A673 (cell line): Measurements from ENCODE around the gene CCDC73. TPM values are rescaled to one million over a fixed set of nuclear protein-coding genes. Genes with fewer than 3 reads are reported as not detected.

ENCODE experiments used
- BruUV-seq: library from RNA; stranded (reverse); fragments of 400-500 nt; replicated peaks from 2 replicates; lab custom pipeline; 2021; lab: Mats Ljungman, UMichigan
- CTCF ChIA-PET: fragments of 300-600 bp; sonication (Branson Sonifier 250); formaldehyde crosslinking; loops from one replicate; lab custom pipeline; 2022; ENCODE audit warnings: antibody characterized with exemption; lab: Charles Lee
- POLR2A ChIA-PET: fragments of 300-600 bp; sonication (Branson Sonifier 250); formaldehyde crosslinking; loops from one replicate; lab custom pipeline; 2022; ENCODE audit warnings: antibody characterized with exemption; ENCODE audit not compliant: low non-redundant PET; lab: Charles Lee
- DNase-seq: peaks from one replicate; pipeline ENCODE4 v3.0.0-alpha.2; 2015; ENCODE audit warnings: low spot score
- H3K27ac ChIP-seq: fragments of 200-600 bp; sonication (generic); 2 replicates; pipeline ENCODE4 v1.5.1; 2016; ENCODE audit warnings: mixed run types, low read depth, mild to moderate bottlenecking, mixed read lengths, antibody characterized with exemption, low read length; ENCODE audit not compliant: poor library complexity, severe bottlenecking
- H3K27me3 ChIP-seq: fragments of 200-600 bp; sonication (generic); replicated peaks from 2 replicates; pipeline ENCODE4 v1.6.1; 2017; ENCODE audit warnings: mixed run types, low read depth, mild to moderate bottlenecking, mixed read lengths, antibody characterized with exemption, low read length; ENCODE audit not compliant: insufficient read depth, poor library complexity
- H3K36me3 ChIP-seq: fragments of 200-600 bp; sonication (generic); 2 replicates; pipeline ENCODE4 v1.6.1; 2016; ENCODE audit warnings: mixed run types, mild to moderate bottlenecking, mixed read lengths, antibody characterized with exemption, low read length; ENCODE audit not compliant: insufficient read depth, poor library complexity, severe bottlenecking
- H3K4me1 ChIP-seq: fragments of 200-600 bp; sonication (generic); 2 replicates; pipeline ENCODE4 v1.6.1; 2017; ENCODE audit warnings: mixed run types, mild to moderate bottlenecking, mixed read lengths, antibody characterized with exemption, low read length; ENCODE audit not compliant: insufficient read depth, poor library complexity, severe bottlenecking
- H3K4me3 ChIP-seq: fragments of 200-600 bp; sonication (generic); 2 replicates; pipeline ENCODE4 v1.5.1; 2016; ENCODE audit warnings: low read depth, mixed run types, mild to moderate bottlenecking, mixed read lengths, low read length; ENCODE audit not compliant: poor library complexity, severe bottlenecking
- H3K9me3 ChIP-seq: fragments of 200-600 bp; sonication (generic); 2 replicates; pipeline ENCODE4 v1.6.1; 2016; ENCODE audit warnings: mixed run types, low read depth, mild to moderate bottlenecking, mixed read lengths, antibody characterized with exemption, low read length; ENCODE audit not compliant: poor library complexity, severe bottlenecking
- EZH2 ChIP-seq: fragments of 200-600 bp; sonication (generic); IDR thresholded peaks from 2 replicates; pipeline ENCODE4 v1.6.1; 2017; ENCODE audit warnings: borderline replicate concordance, low read depth, mild to moderate bottlenecking, mixed read lengths, antibody characterized with exemption, low read length; ENCODE audit not compliant: poor library complexity, severe bottlenecking
- intact Hi-C: fragments of 100-400 bp; cut with micrococcal nuclease; formaldehyde crosslinking; loops from one replicate; pipeline ENCODE4 v1.10.0; 2022; ENCODE audit not compliant: unreplicated experiment
- total RNA-seq: library from RNA; stranded (reverse); gene quantifications from 2 replicates; pipeline ENCODE4 v1.2.3, GENCODE V29; 2021
- TF ChIP-seq, protein P1 (sequence below): fragments of 300-800, 200-600 bp; sonication (generic); conservative IDR thresholded peaks from 2 replicates; pipeline ENCODE4 v1.5.1; 2017; ENCODE audit warnings: low read depth, mild to moderate bottlenecking, antibody characterized with exemption, low read length, moderate library complexity, mixed read lengths

CCDC73 gene
- total RNA-seq, 1 experiment from 2014 or later, result not detected

- DNase-seq, result no peak
- no TSS peak for BruUV-seq
- CTCF ChIA-PET, result no interaction called here
Observed at GRCh38 chr11:32571039-32571438, 223.4 kb downstream of the CCDC73 start.

DNA sequence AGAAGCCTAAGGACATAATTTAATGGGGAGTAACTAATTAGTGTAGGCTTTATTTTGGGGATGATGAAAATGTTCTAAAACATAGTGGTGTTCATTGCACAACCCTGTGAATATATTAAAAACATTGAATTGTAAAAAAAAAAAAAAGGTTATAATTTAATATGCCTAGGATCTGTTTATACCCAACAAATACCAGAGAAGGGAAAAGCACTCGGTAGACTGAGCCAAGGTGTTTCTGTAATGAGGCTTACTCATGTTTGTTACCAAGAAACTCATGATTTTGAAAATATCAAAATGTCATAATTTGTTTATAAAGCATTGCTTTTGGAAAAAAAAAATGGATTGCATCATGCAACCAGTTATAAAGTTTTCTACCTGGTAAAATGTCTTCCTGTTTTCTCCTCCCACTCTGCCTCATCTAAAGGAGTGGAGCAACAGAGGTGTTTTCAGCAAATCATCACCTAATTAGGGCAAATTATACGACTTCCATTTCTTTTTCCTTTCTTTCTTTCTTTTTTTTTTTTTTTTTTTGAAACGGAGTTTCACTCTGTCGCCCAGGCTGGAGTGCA is 225.1 kb downstream of the CCDC73 start:
- CTCF ChIA-PET, result no interaction called here
- Histone ChIP-seq H3K27ac (no peak overlapping the region), H3K36me3 (no peaks in the 10 kb centered on the region), H3K27me3 (peaks cover 4% of the 10 kb centered on the region), H3K4me3 (no peak overlapping the region), H3K4me1 (no peaks in the 10 kb centered on the region), H3K9me3 (no peaks in the 10 kb centered on the region)
- DNase-seq, result no peak
- intact Hi-C loops, result no loop called here
- POLR2A ChIA-PET, result interaction anchor here (0.7 kb wide), 1 partner anchor 14 kb away, joined by 4 read pairs; no protein-coding TSS in a partner anchor
- TF ChIP-seq, protein P1, sequence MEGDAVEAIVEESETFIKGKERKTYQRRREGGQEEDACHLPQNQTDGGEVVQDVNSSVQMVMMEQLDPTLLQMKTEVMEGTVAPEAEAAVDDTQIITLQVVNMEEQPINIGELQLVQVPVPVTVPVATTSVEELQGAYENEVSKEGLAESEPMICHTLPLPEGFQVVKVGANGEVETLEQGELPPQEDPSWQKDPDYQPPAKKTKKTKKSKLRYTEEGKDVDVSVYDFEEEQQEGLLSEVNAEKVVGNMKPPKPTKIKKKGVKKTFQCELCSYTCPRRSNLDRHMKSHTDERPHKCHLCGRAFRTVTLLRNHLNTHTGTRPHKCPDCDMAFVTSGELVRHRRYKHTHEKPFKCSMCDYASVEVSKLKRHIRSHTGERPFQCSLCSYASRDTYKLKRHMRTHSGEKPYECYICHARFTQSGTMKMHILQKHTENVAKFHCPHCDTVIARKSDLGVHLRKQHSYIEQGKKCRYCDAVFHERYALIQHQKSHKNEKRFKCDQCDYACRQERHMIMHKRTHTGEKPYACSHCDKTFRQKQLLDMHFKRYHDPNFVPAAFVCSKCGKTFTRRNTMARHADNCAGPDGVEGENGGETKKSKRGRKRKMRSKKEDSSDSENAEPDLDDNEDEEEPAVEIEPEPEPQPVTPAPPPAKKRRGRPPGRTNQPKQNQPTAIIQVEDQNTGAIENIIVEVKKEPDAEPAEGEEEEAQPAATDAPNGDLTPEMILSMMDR, result no peak
- no TSS peak for BruUV-seq

More at GRCh38 chr11:32571039-32571438, 223.4 kb downstream of the CCDC73 start:
- no peak overlapping the region for H3K27ac ChIP-seq
- no peaks in the 10 kb centered on the region for H3K36me3 ChIP-seq
- POLR2A ChIA-PET, result no interaction called here
- intact Hi-C loops, result no loop called here
- peaks cover 4% of the 10 kb centered on the region for H3K27me3 ChIP-seq
- TF ChIP-seq, protein P1, result no peak
- no peak for TF ChIP-seq EZH2
- H3K9me3 ChIP-seq, result no peaks in the 10 kb centered on the region
- no peaks in the 10 kb centered on the region for H3K4me1 ChIP-seq
- no peak overlapping the region for H3K4me3 ChIP-seq

- TF ChIP-seq, protein P1, result no peak
- no peak for TF ChIP-seq EZH2
- Histone ChIP-seq H3K36me3 (no peaks in the 10 kb centered on the region), H3K27ac (no peak overlapping the region), H3K4me3 (no peak overlapping the region), H3K27me3 (peaks cover 4% of the 10 kb centered on the region), H3K9me3 (no peaks in the 10 kb centered on the region), H3K4me1 (no peaks in the 10 kb centered on the region)
- ChIA-PET POLR2A (no interaction called here), CTCF (no interaction called here)
- DNase-seq, result no peak
- intact Hi-C loops, result no loop called here
- BruUV-seq, result no TSS peak
Observed at GRCh38 chr11:32567154-32567553, 227.3 kb downstream of the CCDC73 start.
